Right cardiac atrium (tissue), 5 donors: ENCODE results near the gene GPC6. TPM values are rescaled to one million over a fixed set of nuclear protein-coding genes. Genes with fewer than 3 reads are reported as not detected.
"Not testable (repeated sequence)": the region's sequence is repeated elsewhere in the genome, so short reads cannot be mapped to it uniquely, and the experiment has no call there.

Experiments used
- ATAC-seq, 2 donors: fragments of 200-7000 bp; cut with Tn5 transposase; one replicate each; pipeline versions ENCODE4 v1.8.0 to v1.9.1; 2020; ENCODE audit warnings: moderate library complexity in 2 of 2, mild to moderate bottlenecking in 1 of 2
- DNase-seq, 3 donors: peaks; one replicate each; pipeline ENCODE4 v3.0.0-alpha.2; 2020
- H3K27ac ChIP-seq: one replicate; pipeline ENCODE4 v1.5.1; 2013; ENCODE audit warnings: mild to moderate bottlenecking, low read length, control low read depth, moderate library complexity
- H3K27me3 ChIP-seq: one replicate; pipeline ENCODE4 v1.6.1; 2013; ENCODE audit not compliant: control insufficient read depth, insufficient read depth
- H3K4me1 ChIP-seq: one replicate; pipeline ENCODE4 v1.6.1; 2013; ENCODE audit warnings: low read length; ENCODE audit not compliant: control insufficient read depth, insufficient read depth
- H3K4me3 ChIP-seq: one replicate; pipeline ENCODE4 v1.5.1; 2013; ENCODE audit warnings: low read length, control low read depth
- H3K9me3 ChIP-seq: one replicate; pipeline ENCODE4 v1.6.1; 2013; ENCODE audit warnings: low read length; ENCODE audit not compliant: control insufficient read depth
- WGBS: extraction: QIAGEN DNeasy Blood & Tissue Kit; methylation state at CpG from one replicate; pipeline ENCODE4 v1.1.7; 2013; 5-methylcytosine and 5-hydroxymethylcytosine counted together
- intact Hi-C, 4 donors: fragments of 100-400 bp; cut with DNase I; formaldehyde crosslinking; loops; one replicate each; pipeline versions ENCODE4 v1.11.0 to v1.14.0; 2022 to 2023
- long read RNA-seq, 4 donors: library from polyadenylated mRNA; unstranded; transcript quantifications; one replicate each; pipeline ENCODE4 v2.0.0, GENCODE V29; 2020 to 2021
- polyA plus RNA-seq: library from polyadenylated mRNA; stranded (reverse); fragments of 200-250 nt; gene quantifications from one replicate; pipeline ENCODE4 v1.2.3, GENCODE V29; 2013
- total RNA-seq, 4 donors: library from RNA; stranded (reverse); fragmentation: NEBNext Ultra II Directional; extraction: Animal tissue kit (Norgen Biotek cat#: 25700); gene quantifications; one replicate each; pipeline ENCODE4 v1.2.1, GENCODE V29; 2021
- donor health status: healthy with polysubstance abuse.
- donor health status: DM: no; HTN: yes; CAD: no.
- donor health status: DM: no; HTN: no; CAD: no.
- donor health status: DM: no; HTN: yes; CAD: no; lungs with severe emphysema.
- donor health status: DM: yes; HTN: yes; CAD: no.

Gene GPC6
- total RNA-seq (10 to 100 TPM in 1 of 4 donors, 1 to 10 TPM in 3; 3.1 to 11.0 (median 5.9) TPM), polyA plus RNA-seq (1.5 TPM)
- long read RNA-seq, donor 1, partial matches to known transcripts: 0 of 6 reads
- long read RNA-seq, donor 1, other reads (novel, unspliced or antisense): 6 of 6 reads
- long read RNA-seq, donor 2, partial matches to known transcripts: 0 of 1 reads
- long read RNA-seq, donor 2, other reads (novel, unspliced or antisense): 1 of 1 reads
- long read RNA-seq, donor 3: 0 reads
- long read RNA-seq, donor 4: 0 reads

DNA sequence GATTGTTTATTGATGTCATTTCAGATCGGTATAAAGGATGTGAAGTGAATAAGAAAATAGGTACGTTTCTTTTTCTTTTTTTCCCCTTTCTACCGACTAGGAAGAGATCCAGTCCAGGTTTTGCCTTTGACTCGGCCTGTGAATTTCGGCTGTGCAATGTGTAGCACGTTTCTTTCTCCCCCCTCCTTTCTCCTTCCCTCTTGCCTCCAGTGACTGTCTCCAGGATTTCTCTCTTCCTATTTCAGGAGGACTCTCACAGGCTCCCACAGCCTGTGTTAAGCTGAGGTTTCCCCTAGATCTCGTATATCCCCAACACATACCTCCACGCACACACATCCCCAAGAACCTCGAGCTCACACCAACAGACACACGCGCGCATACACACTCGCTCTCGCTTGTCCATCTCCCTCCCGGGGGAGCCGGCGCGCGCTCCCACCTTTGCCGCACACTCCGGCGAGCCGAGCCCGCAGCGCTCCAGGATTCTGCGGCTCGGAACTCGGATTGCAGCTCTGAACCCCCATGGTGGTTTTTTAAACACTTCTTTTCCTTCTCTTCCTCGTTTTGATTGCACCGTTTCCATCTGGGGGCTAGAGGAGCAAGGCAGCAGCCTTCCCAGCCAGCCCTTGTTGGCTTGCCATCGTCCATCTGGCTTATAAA lies at the start of gene GPC6:
Gene GPC6, plus strand, starts transcription at position 185 of the 657 bp plus-strand sequence.
- Histone ChIP-seq H3K4me3 (peak within 1 kb of the TSS; percentile 46), H3K27ac (peak within 1 kb of the TSS; percentile 63), H3K4me1 (no peaks in the 10 kb centered on the region), H3K27me3 (no peaks in the 10 kb centered on the region), H3K9me3 (no peaks in the 10 kb centered on the region)
- ATAC-seq: peak; percentile 68 to 75
- peak; percentile 24 to 58 (median 56) for DNase-seq
- intact Hi-C loops: loop anchor here in 1 of 4 donors (10.0 kb wide), 1 partner anchor 542 kb away; no protein-coding TSS in a partner anchor
- under 1% methylated on average over 31 of the region's 31 CpGs for WGBS

- ATAC-seq (no peak), DNase-seq (no peak)
- Histone ChIP-seq H3K27ac (no peak overlapping the region), H3K27me3 (no peaks in the 10 kb centered on the region), H3K4me3 (no peak overlapping the region), H3K9me3 (no peaks in the 10 kb centered on the region), H3K4me1 (no peaks in the 10 kb centered on the region)
- 30% methylated on average over 2 of the region's 2 CpGs for WGBS
- intact Hi-C loops: no loop called here
Measured at GRCh38 chr13:93180356-93180969, 46.1 kb upstream of the GPC6 start.

GRCh38 chr13:93182406-93182805 lies 44.2 kb upstream of the GPC6 start:
- DNase-seq (no peak), ATAC-seq (no peak)
- Histone ChIP-seq H3K27me3 (no peaks in the 10 kb centered on the region), H3K4me3 (no peak overlapping the region), H3K4me1 (no peaks in the 10 kb centered on the region), H3K9me3 (no peaks in the 10 kb centered on the region), H3K27ac (no peak overlapping the region)
- intact Hi-C loops: no loop called here
- 76% methylated on average over 3 of the region's 3 CpGs for WGBS

GRCh38 chr13:93183302-93183701 lies 43.3 kb upstream of the GPC6 start:
- Histone ChIP-seq H3K27me3 (no peaks in the 10 kb centered on the region), H3K27ac (no peak overlapping the region), H3K9me3 (no peaks in the 10 kb centered on the region), H3K4me3 (no peak overlapping the region), H3K4me1 (no peaks in the 10 kb centered on the region)
- intact Hi-C loops: no loop called here
- WGBS: 75% methylated on average over 1 of the region's 1 CpG
- DNase-seq: no peak
- no peak for ATAC-seq

DNA sequence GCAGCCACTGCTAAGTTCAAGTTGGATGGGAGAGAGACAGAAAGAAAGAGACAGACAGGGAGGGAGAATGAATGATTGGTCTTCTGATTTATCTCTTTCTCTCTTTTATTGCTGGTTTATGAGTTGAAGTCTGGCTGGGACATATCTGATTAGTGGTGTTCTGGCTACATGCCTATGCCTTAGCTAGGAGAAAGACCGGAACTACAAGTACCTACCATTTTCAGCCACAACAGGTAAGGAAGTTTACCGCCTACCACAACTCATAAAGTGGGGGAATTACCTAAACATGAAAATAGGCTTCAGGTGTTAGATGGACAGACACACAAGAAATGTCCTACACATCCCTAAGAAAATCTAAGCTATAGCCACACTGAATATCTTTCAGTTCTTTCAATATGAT lies 36.6 kb upstream of the GPC6 start:
- H3K9me3 ChIP-seq: no peaks in the 10 kb centered on the region
- H3K27me3 ChIP-seq: no peaks in the 10 kb centered on the region
- no peak for DNase-seq
- no peak overlapping the region for H3K27ac ChIP-seq
- no peak overlapping the region for H3K4me3 ChIP-seq
- no peaks in the 10 kb centered on the region for H3K4me1 ChIP-seq
- intact Hi-C loops: no loop called here
- 96% methylated on average over 2 of the region's 2 CpGs for WGBS
- ATAC-seq: no peak

DNA sequence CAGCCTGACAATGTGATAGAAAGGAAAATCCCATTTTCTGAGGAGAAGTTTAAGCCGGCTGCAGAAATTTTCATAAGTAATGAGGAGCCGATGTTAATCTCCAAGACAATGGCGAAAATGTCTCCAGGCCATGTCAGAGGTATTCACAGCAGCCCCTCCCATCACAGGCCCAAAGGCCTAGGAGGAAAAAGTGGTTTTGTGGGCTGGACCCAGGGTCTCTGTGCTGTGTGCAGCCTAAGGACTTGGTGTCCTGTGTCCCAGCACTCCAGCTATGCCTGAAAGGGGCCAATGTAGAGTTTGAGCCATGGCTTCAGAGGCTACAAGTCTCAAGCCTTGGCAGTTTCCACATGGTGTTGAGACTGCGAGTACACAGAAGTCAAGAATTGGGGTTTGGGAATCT lies 32.9 kb upstream of the GPC6 start:
- H3K4me3 ChIP-seq: no peak overlapping the region
- 93% methylated on average over 4 of the region's 4 CpGs for WGBS
- no peaks in the 10 kb centered on the region for H3K4me1 ChIP-seq
- ATAC-seq (no peak), DNase-seq (no peak)
- no peak overlapping the region for H3K27ac ChIP-seq
- no peaks in the 10 kb centered on the region for H3K9me3 ChIP-seq
- intact Hi-C loops: no loop called here
- no peaks in the 10 kb centered on the region for H3K27me3 ChIP-seq

- ATAC-seq (no peak), DNase-seq (no peak)
- H3K9me3 ChIP-seq: no peaks in the 10 kb centered on the region
- intact Hi-C loops: no loop called here
- H3K27me3 ChIP-seq: no peaks in the 10 kb centered on the region
- H3K4me1 ChIP-seq: no peaks in the 10 kb centered on the region
- no peak overlapping the region for H3K4me3 ChIP-seq
- no peak overlapping the region for H3K27ac ChIP-seq
- WGBS: 77% methylated on average over 1 of the region's 1 CpG
Measured at GRCh38 chr13:93199856-93200255, 26.8 kb upstream of the GPC6 start.

DNA sequence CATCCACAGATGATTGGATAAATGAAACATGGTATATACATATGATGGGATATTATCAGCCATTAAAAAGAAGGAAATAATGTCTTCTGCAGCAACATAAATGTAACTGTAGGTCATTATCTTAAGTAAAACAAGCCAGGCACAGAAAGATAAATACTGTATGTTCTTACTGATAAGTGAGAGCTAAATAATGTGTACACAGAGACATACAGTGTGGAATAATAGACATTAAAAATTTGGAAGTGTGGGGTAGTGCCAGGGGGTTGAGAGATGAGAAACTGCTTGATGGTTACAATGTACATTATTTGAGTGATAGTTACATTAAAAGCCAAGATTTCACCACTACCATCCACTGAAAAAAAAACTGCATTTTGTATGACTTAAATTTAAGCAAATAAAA lies 26.0 kb upstream of the GPC6 start:
- ATAC-seq (no peak), DNase-seq (no peak)
- Histone ChIP-seq H3K27ac (no peak overlapping the region), H3K4me1 (no peaks in the 10 kb centered on the region), H3K27me3 (no peaks in the 10 kb centered on the region), H3K4me3 (no peak overlapping the region), H3K9me3 (no peaks in the 10 kb centered on the region)
- intact Hi-C loops: no loop called here

DNA sequence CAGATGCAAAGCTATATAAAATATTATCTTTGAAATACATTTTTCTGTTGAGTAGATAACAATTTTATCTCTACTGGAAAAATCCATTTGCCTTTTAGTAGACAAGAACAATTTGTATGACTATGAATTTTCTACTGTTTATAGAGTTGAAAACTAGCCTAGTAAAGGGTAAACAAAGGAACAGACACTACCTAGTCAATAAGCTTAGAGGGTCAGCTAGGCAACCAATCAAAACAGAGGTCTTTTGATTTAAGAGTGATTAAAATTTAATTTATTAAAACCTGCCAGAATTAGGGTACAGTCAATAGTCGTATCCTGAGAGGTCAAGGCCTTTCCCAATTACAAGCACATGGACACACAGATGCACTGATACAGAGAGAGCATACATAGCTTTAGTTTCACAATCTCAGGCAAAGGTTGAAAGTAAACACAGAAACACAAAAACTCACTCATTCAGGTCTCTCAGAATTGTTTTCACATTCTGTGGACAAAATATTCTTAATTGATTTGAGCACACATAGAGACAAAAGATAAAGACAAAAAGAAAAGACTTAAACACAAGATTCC lies 24.5 kb upstream of the GPC6 start:
- Histone ChIP-seq H3K4me3 (no peak overlapping the region), H3K27me3 (no peaks in the 10 kb centered on the region), H3K9me3 (no peaks in the 10 kb centered on the region), H3K27ac (no peak overlapping the region), H3K4me1 (no peaks in the 10 kb centered on the region)
- 87% methylated on average over 1 of the region's 1 CpG for WGBS
- ATAC-seq (no peak), DNase-seq (no peak)
- intact Hi-C loops: no loop called here

GRCh38 chr13:93206778-93207392 lies 19.7 kb upstream of the GPC6 start:
- WGBS: 88% methylated on average over 24 of the region's 24 CpGs
- DNase-seq, H3K4me3 ChIP-seq, H3K4me1 ChIP-seq, H3K9me3 ChIP-seq, H3K27ac ChIP-seq, H3K27me3 ChIP-seq, intact Hi-C loops, ATAC-seq: not testable (repeated sequence)

DNA sequence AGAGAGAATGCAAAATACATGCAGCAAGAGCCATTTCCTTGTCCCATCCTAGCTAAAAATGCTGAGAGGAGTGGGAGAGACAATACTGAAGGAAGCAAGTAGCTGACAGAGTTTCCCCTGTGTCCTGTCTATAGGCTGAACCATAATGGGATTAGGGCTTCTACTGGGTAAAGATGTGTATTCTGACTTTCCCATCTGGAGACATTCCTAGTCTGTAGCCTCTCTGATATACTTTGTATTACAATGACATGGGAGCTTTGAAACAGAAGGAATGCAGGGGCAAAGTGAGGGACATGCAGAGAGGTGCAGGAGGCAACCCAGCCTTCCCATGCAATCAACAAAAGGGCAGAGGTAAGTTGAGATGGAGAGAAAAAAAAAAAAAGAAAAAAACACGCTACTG lies 10.5 kb upstream of the GPC6 start:
- 85% methylated on average over 1 of the region's 1 CpG for WGBS
- DNase-seq (no peak), ATAC-seq (no peak)
- H3K9me3 ChIP-seq: no peaks in the 10 kb centered on the region
- no peaks in the 10 kb centered on the region for H3K4me1 ChIP-seq
- no peak overlapping the region for H3K4me3 ChIP-seq
- intact Hi-C loops: no loop called here
- no peak overlapping the region for H3K27ac ChIP-seq
- H3K27me3 ChIP-seq: no peaks in the 10 kb centered on the region
